NCI-H2029 treated with DMSO at 0.1 percent for 48 hours (cell line): ENCODE results near the gene PEAR1.

Experiments
- DNase-seq: peaks from one replicate; lab custom pipeline; 2025; lab: John Stamatoyannopoulos, UW

The PEAR1 gene

GRCh38 chr1:156939786-156940334, 46.3 kb downstream of the PEAR1 start:
- DNase-seq = no peak

- no peak for DNase-seq
These were observed 48.2 kb downstream of the PEAR1 start for GRCh38 chr1:156941675-156942074.

- DNase-seq = no peak
These were observed 48.7 kb downstream of the PEAR1 start for GRCh38 chr1:156942176-156942575.

- DNase-seq = no peak
These were observed 49.1 kb downstream of the PEAR1 start for GRCh38 chr1:156942576-156942975.

- no peak for DNase-seq
These were observed 50.2 kb downstream of the PEAR1 start for GRCh38 chr1:156943756-156944155.

GRCh38 chr1:156944268-156944667, 50.8 kb downstream of the PEAR1 start:
- DNase-seq = no peak

- DNase-seq = no peak
These were observed 51.3 kb downstream of the PEAR1 start for GRCh38 chr1:156944848-156945247.

- DNase-seq = no peak
These were observed 52.6 kb downstream of the PEAR1 start for GRCh38 chr1:156945881-156946661.

GRCh38 chr1:156947127-156947526, 53.6 kb downstream of the PEAR1 start:
- DNase-seq = no peak

- no peak for DNase-seq
These were observed 54.5 kb downstream of the PEAR1 start for GRCh38 chr1:156947818-156948525.

- DNase-seq = no peak
These were observed 55.2 kb downstream of the PEAR1 start for GRCh38 chr1:156948708-156949107.

- DNase-seq = no peak
These were observed 55.6 kb downstream of the PEAR1 start for GRCh38 chr1:156949127-156949526.

- DNase-seq = no peak
These were observed 57.9 kb downstream of the PEAR1 start for GRCh38 chr1:156951371-156951770.

- DNase-seq = no peak
These were observed 60.1 kb downstream of the PEAR1 start for GRCh38 chr1:156953571-156953970.

GRCh38 chr1:156956333-156956732, 62.8 kb downstream of the PEAR1 start:
- no peak for DNase-seq

GRCh38 chr1:156957634-156958033, 64.1 kb downstream of the PEAR1 start:
- DNase-seq = no peak

- no peak for DNase-seq
These were observed 64.8 kb downstream of the PEAR1 start for GRCh38 chr1:156958247-156958714.

GRCh38 chr1:156959414-156959813, 65.9 kb downstream of the PEAR1 start:
- peak; percentile 52 for DNase-seq

GRCh38 chr1:156959925-156960324, 66.4 kb downstream of the PEAR1 start:
- no peak for DNase-seq

GRCh38 chr1:156961709-156962108, 68.2 kb downstream of the PEAR1 start:
- DNase-seq = no peak

GRCh38 chr1:156963621-156964020, 70.1 kb downstream of the PEAR1 start:
- DNase-seq = no peak

GRCh38 chr1:156964441-156964840, 70.9 kb downstream of the PEAR1 start:
- no peak for DNase-seq
